GM06990 (cell line): Measurements from ENCODE around the gene AMPH.

Experiments
- DNase-seq: peaks from one replicate; pipeline ENCODE4 v3.0.0-alpha.2; 2011; ENCODE audit not compliant: insufficient read length; ENCODE audit errors: extremely low read depth
- H3K27me3 ChIP-seq: replicated peaks from 2 replicates; pipeline ENCODE4 v1.6.0; 2011; ENCODE audit warnings: low read length; ENCODE audit not compliant: control insufficient read depth, insufficient read depth
- H3K36me3 ChIP-seq: 2 replicates; pipeline ENCODE4 v1.5.1; 2011; ENCODE audit warnings: low read length; ENCODE audit not compliant: control insufficient read depth, insufficient read depth
- H3K4me3 ChIP-seq: replicated peaks from 2 replicates; pipeline ENCODE4 v1.5.1; 2011; ENCODE audit warnings: low read depth, mild to moderate bottlenecking, control low read depth, low read length
- TF ChIP-seq, protein P1 (sequence below): IDR thresholded peaks from 2 replicates; pipeline ENCODE4 v1.5.1; 2011; ENCODE audit warnings: low read length, control low read depth, mild to moderate bottlenecking, inconsistent platforms; ENCODE audit not compliant: insufficient read depth, poor library complexity, severe bottlenecking

AMPH gene

DNA sequence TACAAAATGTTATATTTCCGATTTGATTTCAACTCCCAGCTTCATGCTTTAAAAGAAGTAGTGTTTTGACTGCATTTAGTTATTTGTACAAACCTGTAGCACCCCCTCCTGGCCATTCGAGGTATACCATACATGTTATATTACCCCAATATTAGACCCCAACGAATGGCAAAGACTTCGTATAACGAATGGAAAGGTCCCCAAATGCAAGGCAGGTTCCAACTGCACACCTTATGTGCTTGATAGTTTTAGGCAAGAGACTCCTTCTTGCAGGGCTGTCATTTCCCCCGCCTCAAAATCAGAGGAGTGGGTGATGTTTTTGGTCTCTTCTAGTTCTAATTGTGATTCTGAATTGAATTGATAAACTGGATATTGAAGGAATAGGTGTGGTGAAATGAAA lies 256.7 kb downstream of the AMPH start:
- DNase-seq, result no peak
- TF ChIP-seq, protein P1, sequence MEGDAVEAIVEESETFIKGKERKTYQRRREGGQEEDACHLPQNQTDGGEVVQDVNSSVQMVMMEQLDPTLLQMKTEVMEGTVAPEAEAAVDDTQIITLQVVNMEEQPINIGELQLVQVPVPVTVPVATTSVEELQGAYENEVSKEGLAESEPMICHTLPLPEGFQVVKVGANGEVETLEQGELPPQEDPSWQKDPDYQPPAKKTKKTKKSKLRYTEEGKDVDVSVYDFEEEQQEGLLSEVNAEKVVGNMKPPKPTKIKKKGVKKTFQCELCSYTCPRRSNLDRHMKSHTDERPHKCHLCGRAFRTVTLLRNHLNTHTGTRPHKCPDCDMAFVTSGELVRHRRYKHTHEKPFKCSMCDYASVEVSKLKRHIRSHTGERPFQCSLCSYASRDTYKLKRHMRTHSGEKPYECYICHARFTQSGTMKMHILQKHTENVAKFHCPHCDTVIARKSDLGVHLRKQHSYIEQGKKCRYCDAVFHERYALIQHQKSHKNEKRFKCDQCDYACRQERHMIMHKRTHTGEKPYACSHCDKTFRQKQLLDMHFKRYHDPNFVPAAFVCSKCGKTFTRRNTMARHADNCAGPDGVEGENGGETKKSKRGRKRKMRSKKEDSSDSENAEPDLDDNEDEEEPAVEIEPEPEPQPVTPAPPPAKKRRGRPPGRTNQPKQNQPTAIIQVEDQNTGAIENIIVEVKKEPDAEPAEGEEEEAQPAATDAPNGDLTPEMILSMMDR, result peak; percentile 66
- no peak overlapping the region for H3K4me3 ChIP-seq
- no peaks in the 10 kb centered on the region for H3K27me3 ChIP-seq
- H3K36me3 ChIP-seq, result no peaks in the 10 kb centered on the region

GRCh38 chr7:38373155-38373554 lies 258.0 kb downstream of the AMPH start:
- DNase-seq, result no peak
- Histone ChIP-seq H3K4me3 (no peak overlapping the region), H3K36me3 (no peaks in the 10 kb centered on the region), H3K27me3 (no peaks in the 10 kb centered on the region)
- TF ChIP-seq, protein P1, result no peak

DNA sequence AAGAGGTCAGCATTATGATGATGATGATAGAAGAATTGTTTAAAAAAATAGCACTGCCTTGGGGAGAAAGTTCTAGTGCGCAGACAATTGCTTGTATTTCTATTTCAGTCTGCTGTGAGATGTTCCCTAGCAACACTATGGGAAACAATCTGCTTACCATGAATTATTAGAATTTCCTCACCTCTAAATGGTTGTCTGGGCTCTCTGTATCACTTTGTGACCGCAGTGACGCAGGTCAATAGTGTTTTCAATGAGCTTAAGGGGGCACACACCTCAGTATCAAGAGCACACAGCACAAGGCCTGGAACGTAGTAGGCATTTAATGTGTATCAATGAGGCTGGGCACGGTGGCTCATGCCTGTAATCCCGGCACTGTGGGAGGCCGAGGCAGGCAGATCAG lies 258.9 kb downstream of the AMPH start:
- TF ChIP-seq, protein P1, result no peak
- no peak for DNase-seq
- H3K27me3 ChIP-seq, result no peaks in the 10 kb centered on the region
- no peaks in the 10 kb centered on the region for H3K36me3 ChIP-seq
- H3K4me3 ChIP-seq, result no peak overlapping the region

DNA sequence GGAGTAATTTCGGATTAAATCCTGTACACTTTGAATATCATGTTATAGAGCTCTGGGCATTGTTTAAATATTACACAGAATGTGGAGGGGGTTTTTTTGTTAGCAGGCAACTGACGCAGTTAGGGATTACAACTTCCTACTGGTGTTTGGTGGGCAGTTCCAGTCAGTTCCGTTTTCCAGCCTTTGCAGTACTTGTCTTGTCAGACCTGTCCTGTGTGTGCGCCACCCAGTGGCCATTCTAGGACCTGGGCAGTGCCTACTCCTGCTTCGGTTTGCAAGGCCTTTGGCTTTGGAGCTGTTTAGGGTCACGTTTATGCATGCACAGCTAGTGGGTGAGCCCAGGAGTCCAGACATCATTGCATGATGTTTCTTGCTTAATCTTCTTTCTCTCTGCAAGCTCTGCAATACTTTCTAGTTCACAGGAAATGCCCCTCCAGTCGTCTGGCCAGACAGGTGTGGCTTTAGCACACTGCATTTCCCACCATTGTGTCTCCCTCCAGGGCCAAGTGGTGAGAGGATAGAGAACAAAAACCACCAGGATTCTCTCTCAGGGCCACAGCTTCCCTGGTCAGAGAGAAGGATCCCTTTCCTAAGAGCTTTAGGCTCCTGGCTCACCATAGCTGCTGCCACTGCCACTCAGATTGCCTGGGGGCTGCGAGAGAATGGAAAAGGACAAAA lies 261.2 kb downstream of the AMPH start:
- Histone ChIP-seq H3K27me3 (no peaks in the 10 kb centered on the region), H3K36me3 (no peaks in the 10 kb centered on the region), H3K4me3 (no peak overlapping the region)
- peak; percentile 39 for DNase-seq
- TF ChIP-seq, protein P1, result peak; percentile 97

DNA sequence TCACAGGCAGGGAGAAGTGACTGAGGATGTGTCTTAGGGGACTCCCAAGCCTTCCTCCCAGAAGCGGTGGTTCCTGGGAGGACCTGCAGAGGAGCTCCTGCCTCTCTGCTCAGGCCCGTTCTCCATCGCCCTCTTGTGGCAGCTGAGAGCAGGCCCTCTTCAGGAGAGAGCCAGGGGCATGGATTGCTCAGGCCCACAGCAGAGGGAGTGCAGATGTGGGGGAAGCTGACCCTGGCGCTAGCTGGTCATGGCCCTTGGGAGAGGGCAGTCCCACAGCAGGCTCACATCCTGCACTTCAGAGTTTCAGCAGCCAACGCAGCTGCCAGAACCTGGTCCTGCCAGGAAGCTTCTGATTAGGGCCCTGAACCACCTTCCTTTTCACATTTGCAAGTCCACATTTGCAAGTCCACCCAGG lies 263.0 kb downstream of the AMPH start:
- Histone ChIP-seq H3K27me3 (no peaks in the 10 kb centered on the region), H3K36me3 (no peaks in the 10 kb centered on the region), H3K4me3 (no peak overlapping the region)
- peak; percentile 67 for DNase-seq
- TF ChIP-seq, protein P1, result peak; percentile 90
